ENCODE results near the gene TNRC6C.

The TNRC6C gene

GRCh38 chr17:78044280-78044835, 85.9 kb downstream of the TNRC6C start:
- in situ Hi-C loops (cut with HindIII; ENCODE audit: low sequenced_read_pairs), result no loop called here
- DNase-seq (ENCODE audit: low read depth), result no peak
- no peak overlapping the region for H3K4me3 ChIP-seq (ENCODE audit: low read depth, low read length)
- no peak for TF ChIP-seq CTCF (IDR thresholded peaks at IDR 0.05; ENCODE audit: low read depth, low read length, missing control alignments)

GRCh38 chr17:78045316-78045715, 86.8 kb downstream of the TNRC6C start:
- DNase-seq (ENCODE audit: low read depth), result no peak
- in situ Hi-C loops (cut with HindIII; ENCODE audit: low sequenced_read_pairs), result no loop called here
- TF ChIP-seq CTCF (IDR thresholded peaks at IDR 0.05; ENCODE audit: low read depth, low read length, missing control alignments), result no peak
- no peak overlapping the region for H3K4me3 ChIP-seq (ENCODE audit: low read depth, low read length)

GRCh38 chr17:78046923-78047322, 88.4 kb downstream of the TNRC6C start:
- no peak for TF ChIP-seq CTCF (IDR thresholded peaks at IDR 0.05; ENCODE audit: low read depth, low read length, missing control alignments)
- DNase-seq (ENCODE audit: low read depth), result no peak
- in situ Hi-C loops (cut with HindIII; ENCODE audit: low sequenced_read_pairs), result no loop called here
- no peak overlapping the region for H3K4me3 ChIP-seq (ENCODE audit: low read depth, low read length)

GRCh38 chr17:78048346-78049292, 90.1 kb downstream of the TNRC6C start:
- H3K4me3 ChIP-seq (ENCODE audit: low read depth, low read length), result no peak overlapping the region
- DNase-seq (ENCODE audit: low read depth), result no peak
- in situ Hi-C loops (cut with HindIII; ENCODE audit: low sequenced_read_pairs), result no loop called here
- TF ChIP-seq CTCF (IDR thresholded peaks at IDR 0.05; ENCODE audit: low read depth, low read length, missing control alignments), result no peak

- TF ChIP-seq CTCF (IDR thresholded peaks at IDR 0.05; ENCODE audit: low read depth, low read length, missing control alignments), result no peak
- no peak for DNase-seq (ENCODE audit: low read depth)
- H3K4me3 ChIP-seq (ENCODE audit: low read depth, low read length), result no peak overlapping the region
- in situ Hi-C loops (cut with HindIII; ENCODE audit: low sequenced_read_pairs), result no loop called here
These were observed 91.1 kb downstream of the TNRC6C start for GRCh38 chr17:78049609-78050008.

GRCh38 chr17:78051186-78051972, 92.9 kb downstream of the TNRC6C start:
- no peak for DNase-seq (ENCODE audit: low read depth)
- H3K4me3 ChIP-seq (ENCODE audit: low read depth, low read length), result no peak overlapping the region
- in situ Hi-C loops (cut with HindIII; ENCODE audit: low sequenced_read_pairs), result no loop called here
- no peak for TF ChIP-seq CTCF (IDR thresholded peaks at IDR 0.05; ENCODE audit: low read depth, low read length, missing control alignments)
